Activated CD8-positive, alpha-beta T cell treated with anti-CD3 and anti-CD28 coated beads, Interleukin-2, amount 10 ng/mL, durations not matched to agents 7 days and 5 days (primary cell): ENCODE measurements around the gene LTC4S. TPM values are rescaled to one million over a fixed set of nuclear protein-coding genes. Genes with fewer than 3 reads are reported as not detected.

Experiments
- ATAC-seq: fragments of 150-1000 bp; cut with Tn5 transposase; one replicate; pipeline ENCODE4 v1.10.0; 2021; ENCODE audit warnings: moderate library complexity
- CTCF ChIA-PET: fragments of 350-600 bp; sonication (Branson Sonifier 250); formaldehyde crosslinking; loops from one replicate; lab custom pipeline; 2021; ENCODE audit warnings: antibody characterized with exemption; lab: Charles Lee
- POLR2A ChIA-PET: fragments of 350-600 bp; sonication (Branson Sonifier 250); formaldehyde crosslinking; loops from one replicate; lab custom pipeline; 2021; ENCODE audit warnings: antibody characterized with exemption; lab: Charles Lee
- DNase-seq: peaks from one replicate; pipeline ENCODE4 v3.0.0-alpha.2; 2020
- H3K27ac Mint-ChIP-seq: one replicate; pipeline ENCODE4 v1.8.0; 2021; ENCODE audit warnings: mild to moderate bottlenecking, mixed read lengths
- H3K27me3 Mint-ChIP-seq: one replicate; pipeline ENCODE4 v1.8.0; 2021; ENCODE audit warnings: low read depth, mixed read lengths
- H3K36me3 Mint-ChIP-seq: one replicate; pipeline ENCODE4 v1.8.0; 2021; ENCODE audit warnings: low read depth, mixed read lengths
- H3K4me1 Mint-ChIP-seq: one replicate; pipeline ENCODE4 v1.8.0; 2021; ENCODE audit warnings: low read depth, mixed read lengths
- H3K4me3 Mint-ChIP-seq: one replicate; pipeline ENCODE4 v1.8.0; 2021; ENCODE audit warnings: mild to moderate bottlenecking, mixed read lengths
- H3K9me3 Mint-ChIP-seq: one replicate; pipeline ENCODE4 v1.8.0; 2022; ENCODE audit warnings: mixed read lengths; ENCODE audit not compliant: insufficient read depth
- microRNA-seq: library from miRNA; unstranded; fragments of <30 nt; microRNA quantifications from one replicate; pipeline ENCODE4 v1.2.0, GENCODE V29; 2022
- total RNA-seq, 2 experiments: library from RNA; stranded (reverse); gene quantifications; one replicate each; pipeline ENCODE4 v1.2.3, GENCODE V29; 2021

LTC4S gene
- total RNA-seq, 2 experiments from 2014 or later, result 3.7 to 3.8 TPM

- no peaks in the 10 kb centered on the region for H3K9me3 Mint-ChIP-seq
- no peak overlapping the region for H3K4me3 Mint-ChIP-seq
- no peaks in the 10 kb centered on the region for H3K27me3 Mint-ChIP-seq
- CTCF ChIA-PET, result interaction anchor here (1.1 kb wide), 1 partner anchor 50 kb away, joined by 3 read pairs; no protein-coding TSS in a partner anchor
- ATAC-seq (no peak), DNase-seq (no peak)
- H3K27ac Mint-ChIP-seq, result no peak overlapping the region
- POLR2A ChIA-PET, result interaction anchor here (1.0 kb wide), 1 partner anchor 9 kb away, joined by 3 read pairs; no protein-coding TSS in a partner anchor
- H3K36me3 Mint-ChIP-seq, result peaks cover 31% of the 10 kb centered on the region
- peaks cover 6% of the 10 kb centered on the region for H3K4me1 Mint-ChIP-seq
Observed at GRCh38 chr5:179841621-179842020, 47.8 kb downstream of the LTC4S start.

Small RNAs within 50 kb of the gene (microRNA-seq; reads per million reads assigned to microRNA genes)
- gene MIR1229, result 3.4 reads per million

Other genes with a start within 250 kb of the LTC4S start
- gene RUFY1, start 243.4 kb upstream of the LTC4S start, total RNA-seq, result 10 to 100 TPM; 43.4 to 46.3 TPM
- 100 to 1,000 TPM; 869 to 884 TPM for gene HNRNPH1, start 170.3 kb upstream of the LTC4S start, total RNA-seq
- under 1 TPM in 1 of 2 experiments, not detected in 1; 0.55 TPM for gene CBY3, start 113.0 kb upstream of the LTC4S start, total RNA-seq
- gene CANX, start 95.0 kb upstream of the LTC4S start, total RNA-seq, result 100 to 1,000 TPM; 352 to 366 TPM
- 10 to 100 TPM; 28.9 to 30.0 TPM for gene MAML1, start 61.2 kb upstream of the LTC4S start, total RNA-seq
- gene MGAT4B, start 12.9 kb downstream of the LTC4S start, total RNA-seq, result 100 to 1,000 TPM in 1 of 2 experiments, 10 to 100 TPM in 1; 85.9 to 103 TPM
- gene SQSTM1, start 26.9 kb downstream of the LTC4S start, total RNA-seq, result 100 to 1,000 TPM in 1 of 2 experiments, 10 to 100 TPM in 1; 100.0 to 102 TPM
- gene MRNIP, start 64.8 kb downstream of the LTC4S start, total RNA-seq, result 10 to 100 TPM; 16.1 to 17.1 TPM
- 10 to 100 TPM; 70.5 to 72.7 TPM for gene TBC1D9B, start 113.9 kb downstream of the LTC4S start, total RNA-seq